ENCODE results near the gene MORN3. TPM values are rescaled to one million over a fixed set of nuclear protein-coding genes. Genes with fewer than 3 reads are reported as not detected.
"Not testable (repeated sequence)": the region's sequence is repeated elsewhere in the genome, so short reads cannot be mapped to it uniquely, and the experiment has no call there.

Gene MORN3, protein sequence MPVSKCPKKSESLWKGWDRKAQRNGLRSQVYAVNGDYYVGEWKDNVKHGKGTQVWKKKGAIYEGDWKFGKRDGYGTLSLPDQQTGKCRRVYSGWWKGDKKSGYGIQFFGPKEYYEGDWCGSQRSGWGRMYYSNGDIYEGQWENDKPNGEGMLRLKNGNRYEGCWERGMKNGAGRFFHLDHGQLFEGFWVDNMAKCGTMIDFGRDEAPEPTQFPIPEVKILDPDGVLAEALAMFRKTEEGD
- 0.35 and 0.78 TPM in 2 replicates for polyA plus RNA-seq (2011; rRNA removed)
- polyA minus RNA-seq (2011; rRNA and poly(A)+ RNA removed), result 0.09 and 0.39 TPM in 2 replicates

- POLR2A ChIA-PET, result no interaction called here
- TF ChIP-seq, protein P1, sequence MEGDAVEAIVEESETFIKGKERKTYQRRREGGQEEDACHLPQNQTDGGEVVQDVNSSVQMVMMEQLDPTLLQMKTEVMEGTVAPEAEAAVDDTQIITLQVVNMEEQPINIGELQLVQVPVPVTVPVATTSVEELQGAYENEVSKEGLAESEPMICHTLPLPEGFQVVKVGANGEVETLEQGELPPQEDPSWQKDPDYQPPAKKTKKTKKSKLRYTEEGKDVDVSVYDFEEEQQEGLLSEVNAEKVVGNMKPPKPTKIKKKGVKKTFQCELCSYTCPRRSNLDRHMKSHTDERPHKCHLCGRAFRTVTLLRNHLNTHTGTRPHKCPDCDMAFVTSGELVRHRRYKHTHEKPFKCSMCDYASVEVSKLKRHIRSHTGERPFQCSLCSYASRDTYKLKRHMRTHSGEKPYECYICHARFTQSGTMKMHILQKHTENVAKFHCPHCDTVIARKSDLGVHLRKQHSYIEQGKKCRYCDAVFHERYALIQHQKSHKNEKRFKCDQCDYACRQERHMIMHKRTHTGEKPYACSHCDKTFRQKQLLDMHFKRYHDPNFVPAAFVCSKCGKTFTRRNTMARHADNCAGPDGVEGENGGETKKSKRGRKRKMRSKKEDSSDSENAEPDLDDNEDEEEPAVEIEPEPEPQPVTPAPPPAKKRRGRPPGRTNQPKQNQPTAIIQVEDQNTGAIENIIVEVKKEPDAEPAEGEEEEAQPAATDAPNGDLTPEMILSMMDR (IDR thresholded peaks at IDR 0.05; ENCODE audit: low read depth, low read length), result no peak
- Histone ChIP-seq H3K27me3 (ENCODE audit: control insufficient read depth, insufficient read depth, low read length) (no peaks in the 10 kb centered on the region), H3K9me3 (ENCODE audit: control insufficient read depth, insufficient read depth, low read length) (no peaks in the 10 kb centered on the region; the same call in 1 of the 2 replicates), H3K27ac (ENCODE audit: low read depth, low read length) (no peak within 1 kb of the TSS), H3K4me3 (ENCODE audit: low read depth, low read length) (no peak within 1 kb of the TSS)
- no peak for DNase-seq (ENCODE audit: low read depth, low spot score)
- CTCF ChIA-PET, result interaction anchor here (0.7 to 6.6 kb wide), 12 partner anchors 10 to 335 kb away, joined by 3 to 162 read pairs (median 6); partner anchors contain the start of gene ORAI1
Observed at GRCh38 chr12:121669521-121669900, at the start of gene MORN3. Gene MORN3, minus strand, starts transcription at chr12:121669654. Its CDS starts 171 bp downstream, at chr12:121669483.

- Histone ChIP-seq H3K4me3 (ENCODE audit: low read depth, low read length) (no peak overlapping the region), H3K27me3 (ENCODE audit: control insufficient read depth, insufficient read depth, low read length) (no peaks in the 10 kb centered on the region), H3K9me3 (ENCODE audit: control insufficient read depth, insufficient read depth, low read length) (no peaks in the 10 kb centered on the region), H3K27ac (ENCODE audit: low read depth, low read length) (no peak overlapping the region)
- ChIA-PET CTCF (interaction anchor here (0.6 to 2.2 kb wide), 4 partner anchors 54 to 77 kb away, joined by 3 to 7 read pairs (median 5); partner anchors contain the start of gene RHOF), POLR2A (no interaction called here)
- TF ChIP-seq, protein P1 (IDR thresholded peaks at IDR 0.05; ENCODE audit: low read depth, low read length), result no peak
- no peak for DNase-seq (ENCODE audit: low read depth, low spot score)
Observed at GRCh38 chr12:121718653-121719239, 49.3 kb upstream of the MORN3 start.

GRCh38 chr12:121717041-121717699, 47.7 kb upstream of the MORN3 start:
- TF ChIP-seq, protein P1 (IDR thresholded peaks at IDR 0.05; ENCODE audit: low read depth, low read length), result no peak
- no peaks in the 10 kb centered on the region; the same call in 1 of the 2 replicates for H3K9me3 ChIP-seq (ENCODE audit: control insufficient read depth, insufficient read depth, low read length)
- no peaks in the 10 kb centered on the region for H3K27me3 ChIP-seq (ENCODE audit: control insufficient read depth, insufficient read depth, low read length)
- H3K27ac ChIP-seq (ENCODE audit: low read depth, low read length), result peak overlapping the region; percentile 59
- POLR2A ChIA-PET, result no interaction called here
- CTCF ChIA-PET, result interaction anchor here (1.0 to 2.2 kb wide), 3 partner anchors 56 to 218 kb away, joined by 3 to 11 read pairs (median 7); partner anchors contain the start of gene RHOF
- DNase-seq (ENCODE audit: low read depth, low spot score), result peak; percentile 77
- no peak overlapping the region for H3K4me3 ChIP-seq (ENCODE audit: low read depth, low read length)

- POLR2A ChIA-PET, result no interaction called here
- DNase-seq (ENCODE audit: low read depth, low spot score), result no peak
- H3K9me3 ChIP-seq (ENCODE audit: control insufficient read depth, insufficient read depth, low read length), result no peaks in the 10 kb centered on the region; the same call in 1 of the 2 replicates
- TF ChIP-seq, protein P1 (IDR thresholded peaks at IDR 0.05; ENCODE audit: low read depth, low read length), result no peak
- no peak overlapping the region for H3K4me3 ChIP-seq (ENCODE audit: low read depth, low read length)
- CTCF ChIA-PET, result interaction anchor here (0.6 to 2.0 kb wide), 7 partner anchors 34 to 163 kb away, joined by 3 to 11 read pairs (median 3); partner anchors contain the start of gene RHOF
- H3K27me3 ChIP-seq (ENCODE audit: control insufficient read depth, insufficient read depth, low read length), result no peaks in the 10 kb centered on the region
- H3K27ac ChIP-seq (ENCODE audit: low read depth, low read length), result no peak overlapping the region
Observed at GRCh38 chr12:121715862-121716435, 46.5 kb upstream of the MORN3 start.

DNA sequence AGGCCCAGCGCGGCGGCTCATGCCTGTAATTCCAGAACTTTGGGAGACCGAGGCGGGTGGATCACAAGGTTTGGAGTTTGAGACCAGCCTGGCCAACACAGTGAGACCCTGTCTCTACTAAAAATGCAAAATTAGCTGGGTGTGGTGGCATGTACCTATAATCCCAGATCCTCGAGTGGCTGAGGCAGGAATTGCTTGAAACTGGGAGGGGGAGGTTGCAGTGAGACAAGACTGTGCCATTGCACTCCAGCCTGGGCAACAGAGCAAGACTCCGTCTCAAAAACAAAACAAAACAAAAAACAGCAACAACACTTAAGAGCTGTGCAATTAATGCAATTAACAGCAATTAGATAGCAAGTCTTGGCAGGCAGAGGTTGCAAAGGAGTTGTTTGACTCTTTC, 45.6 kb upstream of the MORN3 start:
- H3K9me3 ChIP-seq (ENCODE audit: control insufficient read depth, insufficient read depth, low read length); H3K27me3 ChIP-seq (ENCODE audit: control insufficient read depth, insufficient read depth, low read length); DNase-seq (ENCODE audit: low read depth, low spot score); H3K27ac ChIP-seq (ENCODE audit: low read depth, low read length); POLR2A ChIA-PET; H3K4me3 ChIP-seq (ENCODE audit: low read depth, low read length): not testable (repeated sequence)
- CTCF ChIA-PET, result interaction anchor here (0.6 to 1.9 kb wide), 3 partner anchors 33 to 80 kb away, joined by 3 to 9 read pairs (median 3); partner anchors contain the start of gene RHOF

Data from AG04450 (cell line).